K562 (cell line): Measurements from ENCODE around the gene FGR. TPM values are rescaled to one million over a fixed set of nuclear protein-coding genes. Genes with fewer than 3 reads are reported as not detected.

Source experiments
- FOXA3 ChIP-seq, 2 experiments: fragments of 450-650 bp in 1 of 2; sonication (generic) in 1 of 2; formaldehyde crosslinking; IDR thresholded peaks in 1 of 2; conservative IDR thresholded peaks in 1 of 2; 2 replicates each; pipeline versions ENCODE4 v1.4.0 to v1.8.0; 2020 to 2022; ENCODE audit warnings: mild to moderate bottlenecking in 2 of 2, missing genetic modification reagents in 1 of 2
- KDM4B ChIP-seq, 2 experiments: fragments of 450-650 bp in 1 of 2; sonication (generic) in 1 of 2; IDR thresholded peaks; 2 replicates each; pipeline ENCODE4 v1.6.1; 2016 to 2017; ENCODE audit warnings: borderline replicate concordance in 2 of 2, antibody characterized with exemption in 1 of 2, low read depth in 1 of 2, mild to moderate bottlenecking in 1 of 2
- MAFK ChIP-seq: IDR thresholded peaks from 2 replicates; pipeline ENCODE4 v1.6.1; 2011; ENCODE audit warnings: low read length, improper control_type of control experiment
- MECOM ChIP-seq: fragments of 250-450 bp; sonication (Bioruptor Pico); IDR thresholded peaks from 2 replicates; pipeline ENCODE4 v1.8.0; 2022; ENCODE audit warnings: inconsistent platforms
- POLR2G ChIP-seq: fragments of 200-400 bp; formaldehyde crosslinking; IDR thresholded peaks from 2 replicates; pipeline ENCODE4 v1.6.1; 2017; ENCODE audit warnings: low read depth, mild to moderate bottlenecking, antibody characterized with exemption, low read length, moderate library complexity
- POLR3A ChIP-seq: IDR thresholded peaks from 2 replicates; pipeline ENCODE4 v1.6.1; 2011; ENCODE audit warnings: borderline replicate concordance, mild to moderate bottlenecking, moderate library complexity; ENCODE audit not compliant: insufficient read length, insufficient read depth; ENCODE audit errors: extremely low read depth
- PYGO2 ChIP-seq: fragments of 450-650 bp; IDR thresholded peaks from 2 replicates; pipeline ENCODE4 v1.6.1; 2016; ENCODE audit warnings: mild to moderate bottlenecking, missing genetic modification characterization, moderate library complexity, missing compliant biosample characterization
- RBFOX2 ChIP-seq: fragments of 200-400 bp; formaldehyde crosslinking; IDR thresholded peaks from 2 replicates; pipeline ENCODE4 v1.6.1; 2017; ENCODE audit warnings: low read depth, mild to moderate bottlenecking, low read length, moderate library complexity
- RBM14 ChIP-seq: fragments of 200-400 bp; formaldehyde crosslinking; IDR thresholded peaks from 2 replicates; pipeline ENCODE4 v1.6.1; 2018; ENCODE audit warnings: low read depth, mild to moderate bottlenecking, low read length, moderate library complexity, borderline replicate concordance; ENCODE audit not compliant: insufficient read depth
- WHSC1 ChIP-seq: IDR thresholded peaks from one replicate; pipeline ENCODE4 v1.6.1; 2012; ENCODE audit warnings: low read length, control low read depth, inconsistent platforms
- ZBTB8A ChIP-seq: fragments of 450-650 bp; IDR thresholded peaks from 2 replicates; pipeline ENCODE4 v1.6.1; 2018; ENCODE audit warnings: mild to moderate bottlenecking, moderate library complexity; ENCODE audit not compliant: partially characterized antibody
- ZNF140 ChIP-seq: fragments of 250-450 bp; sonication (Bioruptor Pico); IDR thresholded peaks from 2 replicates; pipeline ENCODE4 v1.8.0; 2021; ENCODE audit warnings: moderate library complexity, mild to moderate bottlenecking, inconsistent platforms
- ZNF165 ChIP-seq: fragments of 250-450 bp; sonication (Bioruptor Pico); IDR thresholded peaks from 2 replicates; pipeline ENCODE4 v1.4.0; 2020; ENCODE audit warnings: borderline replicate concordance
- ZNF507 ChIP-seq: conservative IDR thresholded peaks from 2 replicates; pipeline ENCODE4 v1.6.1; 2017; ENCODE audit warnings: missing genetic modification characterization, missing compliant biosample characterization
- polyA plus RNA-seq, 8 experiments: library from polyadenylated mRNA; depleted of rRNA in 4 of 8; stranded (reverse) in 5 of 8; unstranded in 3 of 8; fragments of >200 nt; fragmentation: Nextera tagmentation in 2 of 8; fragmentation: Illumina TruSeq in 1 of 8; extraction: Ambion mirVana in 2 of 8; extraction: Trizol in 1 of 8; gene quantifications; 2 replicates each; pipeline versions ENCODE4 v1.2.1 to v1.2.3, GENCODE V29; 2011 to 2014; ENCODE audit warnings: inconsistent platforms in 1 of 8, missing spikeins in 1 of 8
- total RNA-seq, 7 experiments: library from RNA; depleted of rRNA in 6 of 7; stranded (reverse); fragments of >200 nt in 6 of 7; fragmentation: Illumina TruSeq in 2 of 7; extraction: Trizol in 2 of 7; gene quantifications; 2 replicates each; pipeline versions ENCODE4 v1.2.1 to v1.2.3, GENCODE V29; 2011 to 2021; ENCODE audit warnings: low replicate concordance in 1 of 7
- TF ChIP-seq, protein P1 (sequence below): fragments of 450-650 bp; IDR thresholded peaks from 2 replicates; pipeline ENCODE4 v1.6.1; 2017; ENCODE audit warnings: antibody characterized with exemption, mild to moderate bottlenecking

Gene FGR
- total and polyA plus RNA-seq, 9 of the 15 experiments (the other 6 are each of a cell fraction or from before 2014, with no cell fraction given): 0.04 to 0.11 TPM; not detected in 7

DNA sequence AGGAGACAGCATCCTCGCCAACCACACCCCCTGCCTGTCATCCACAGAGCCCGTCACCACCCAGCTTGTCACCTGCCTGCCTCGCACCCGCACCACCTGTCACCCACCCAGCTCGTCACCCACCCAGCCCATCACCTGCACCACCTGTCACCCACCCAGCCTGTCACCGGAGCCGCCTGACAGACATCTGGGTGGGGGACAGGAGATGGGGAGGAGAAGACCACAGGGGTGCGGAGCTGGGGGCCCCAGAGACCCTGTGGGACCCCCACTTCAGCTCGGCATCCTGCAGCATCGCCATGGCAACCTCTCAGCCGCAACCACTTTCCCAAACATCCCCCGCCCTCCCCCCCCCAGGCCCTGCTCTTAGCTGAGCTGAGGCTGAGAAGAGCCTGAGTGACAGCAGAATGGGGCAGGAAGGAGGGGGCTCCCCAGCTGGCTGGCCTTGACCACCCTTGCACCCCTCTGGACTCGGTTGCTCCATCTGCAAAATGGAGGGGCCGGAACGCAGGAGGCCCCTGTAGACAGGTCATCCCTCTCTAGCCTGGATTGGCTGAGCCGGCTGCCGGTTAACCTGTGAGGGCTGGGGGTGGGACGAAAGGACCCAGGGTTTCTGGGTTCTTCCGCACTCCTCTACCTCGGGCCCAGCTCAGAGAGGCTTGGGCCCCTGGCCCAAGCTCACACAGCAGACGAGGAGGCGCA, 42.6 kb downstream of the FGR start (continued):
- TF ChIP-seq, protein P1, sequence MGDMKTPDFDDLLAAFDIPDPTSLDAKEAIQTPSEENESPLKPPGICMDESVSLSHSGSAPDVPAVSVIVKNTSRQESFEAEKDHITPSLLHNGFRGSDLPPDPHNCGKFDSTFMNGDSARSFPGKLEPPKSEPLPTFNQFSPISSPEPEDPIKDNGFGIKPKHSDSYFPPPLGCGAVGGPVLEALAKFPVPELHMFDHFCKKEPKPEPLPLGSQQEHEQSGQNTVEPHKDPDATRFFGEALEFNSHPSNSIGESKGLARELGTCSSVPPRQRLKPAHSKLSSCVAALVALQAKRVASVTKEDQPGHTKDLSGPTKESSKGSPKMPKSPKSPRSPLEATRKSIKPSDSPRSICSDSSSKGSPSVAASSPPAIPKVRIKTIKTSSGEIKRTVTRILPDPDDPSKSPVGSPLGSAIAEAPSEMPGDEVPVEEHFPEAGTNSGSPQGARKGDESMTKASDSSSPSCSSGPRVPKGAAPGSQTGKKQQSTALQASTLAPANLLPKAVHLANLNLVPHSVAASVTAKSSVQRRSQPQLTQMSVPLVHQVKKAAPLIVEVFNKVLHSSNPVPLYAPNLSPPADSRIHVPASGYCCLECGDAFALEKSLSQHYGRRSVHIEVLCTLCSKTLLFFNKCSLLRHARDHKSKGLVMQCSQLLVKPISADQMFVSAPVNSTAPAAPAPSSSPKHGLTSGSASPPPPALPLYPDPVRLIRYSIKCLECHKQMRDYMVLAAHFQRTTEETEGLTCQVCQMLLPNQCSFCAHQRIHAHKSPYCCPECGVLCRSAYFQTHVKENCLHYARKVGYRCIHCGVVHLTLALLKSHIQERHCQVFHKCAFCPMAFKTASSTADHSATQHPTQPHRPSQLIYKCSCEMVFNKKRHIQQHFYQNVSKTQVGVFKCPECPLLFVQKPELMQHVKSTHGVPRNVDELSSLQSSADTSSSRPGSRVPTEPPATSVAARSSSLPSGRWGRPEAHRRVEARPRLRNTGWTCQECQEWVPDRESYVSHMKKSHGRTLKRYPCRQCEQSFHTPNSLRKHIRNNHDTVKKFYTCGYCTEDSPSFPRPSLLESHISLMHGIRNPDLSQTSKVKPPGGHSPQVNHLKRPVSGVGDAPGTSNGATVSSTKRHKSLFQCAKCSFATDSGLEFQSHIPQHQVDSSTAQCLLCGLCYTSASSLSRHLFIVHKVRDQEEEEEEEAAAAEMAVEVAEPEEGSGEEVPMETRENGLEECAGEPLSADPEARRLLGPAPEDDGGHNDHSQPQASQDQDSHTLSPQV: no peak
- TF ChIP-seq ZNF165 (CRISPR knock-in tag) (no peak), ZNF140 (CRISPR knock-in tag) (no peak), KDM4B (IDR thresholded peaks at IDR 0.05; ENCODE audit: borderline replicate concordance in 2 of 2, low read depth in 1 of 2) (no peak), POLR2G (0 out of 2 replicates have a peak, but pooled peaks have one; percentile 20), ZNF507 (tag) (no peak), POLR3A (no peak), FOXA3 (CRISPR knock-in tag; conservative IDR thresholded peaks at IDR 0.05 in 1 of 2, IDR thresholded peaks at IDR 0.05 in 1 of 2) (no peak), WHSC1 (no peak), RBFOX2 (no peak; the same call in 1 of the 2 replicates), PYGO2 (tag) (no peak), MAFK (no peak), ZBTB8A (no peak), RBM14 (no peak), MECOM (no peak)
- TF ChIP-seq, all 486 proteins: peak for 4
